BLaER1 (cell line): Measurements from ENCODE around the gene CER1.

ENCODE experiments used
- H3K27ac ChIP-seq: shearing (Covaris generic); formaldehyde crosslinking; 2 replicates; pipeline ENCODE4 v1.8.1; 2022
- H3K27me3 ChIP-seq: shearing (Covaris generic); formaldehyde crosslinking; 2 replicates; pipeline ENCODE4 v1.8.1; 2022
- H3K36me3 ChIP-seq: shearing (Covaris generic); formaldehyde crosslinking; 2 replicates; pipeline ENCODE4 v1.8.1; 2022
- H3K4me1 ChIP-seq: shearing (Covaris generic); formaldehyde crosslinking; 2 replicates; pipeline ENCODE4 v1.8.1; 2022
- H3K4me2 ChIP-seq: shearing (Covaris generic); formaldehyde crosslinking; 2 replicates; pipeline ENCODE4 v1.8.1; 2022
- H3K4me3 ChIP-seq: shearing (Covaris generic); formaldehyde crosslinking; 2 replicates; pipeline ENCODE4 v1.8.1; 2022
- H3K9ac ChIP-seq: shearing (Covaris generic); formaldehyde crosslinking; 2 replicates; pipeline ENCODE4 v1.8.1; 2022
- H3K9me3 ChIP-seq: shearing (Covaris generic); formaldehyde crosslinking; 2 replicates; pipeline ENCODE4 v1.8.1; 2022
- H4K20me1 ChIP-seq: shearing (Covaris generic); formaldehyde crosslinking; 2 replicates; pipeline ENCODE4 v1.8.1; 2022
- Cebpa-rat ChIP-seq: shearing (Covaris generic); IDR thresholded peaks from 2 replicates; pipeline ENCODE4 v1.8.1; 2022

Gene CER1

GRCh38 chr9:14722391-14723035 lies at the start of gene CER1:
Gene CER1, minus strand, starts transcription at chr9:14722733. Its CDS starts 61 bp downstream, at chr9:14722672.
- H3K27me3 ChIP-seq, result no peaks in the 10 kb centered on the region
- no peaks in the 10 kb centered on the region for H3K4me1 ChIP-seq
- H3K9ac ChIP-seq, result no peak within 1 kb of the TSS
- no peaks in the 10 kb centered on the region for H3K9me3 ChIP-seq
- no peak for TF ChIP-seq Cebpa-rat
- H3K27ac ChIP-seq, result no peak within 1 kb of the TSS
- no peaks in the 10 kb centered on the region for H4K20me1 ChIP-seq
- H3K4me3 ChIP-seq, result no peak within 1 kb of the TSS
- no peak within 1 kb of the TSS for H3K4me2 ChIP-seq
- H3K36me3 ChIP-seq, result no peaks in the 10 kb centered on the region

- H3K9me3 ChIP-seq, result no peaks in the 10 kb centered on the region
- no peaks in the 10 kb centered on the region for H3K4me1 ChIP-seq
- no peak overlapping the region for H3K9ac ChIP-seq
- no peaks in the 10 kb centered on the region for H3K36me3 ChIP-seq
- H3K27me3 ChIP-seq, result no peaks in the 10 kb centered on the region
- no peak for TF ChIP-seq Cebpa-rat
- no peak overlapping the region for H3K4me3 ChIP-seq
- H4K20me1 ChIP-seq, result no peaks in the 10 kb centered on the region
- H3K27ac ChIP-seq, result no peak overlapping the region
- no peak overlapping the region for H3K4me2 ChIP-seq
These were observed 48.1 kb upstream of the CER1 start for GRCh38 chr9:14770592-14770991.

GRCh38 chr9:14769230-14769571 lies 46.7 kb upstream of the CER1 start:
- H3K9ac ChIP-seq, result no peak overlapping the region
- no peaks in the 10 kb centered on the region for H3K9me3 ChIP-seq
- H3K4me3 ChIP-seq, result no peak overlapping the region
- H3K4me2 ChIP-seq, result no peak overlapping the region
- H4K20me1 ChIP-seq, result no peaks in the 10 kb centered on the region
- H3K27me3 ChIP-seq, result no peaks in the 10 kb centered on the region
- H3K4me1 ChIP-seq, result no peaks in the 10 kb centered on the region
- TF ChIP-seq Cebpa-rat, result no peak
- no peak overlapping the region for H3K27ac ChIP-seq
- no peaks in the 10 kb centered on the region for H3K36me3 ChIP-seq

- Histone ChIP-seq H3K4me3 (no peak overlapping the region), H4K20me1 (no peaks in the 10 kb centered on the region), H3K9ac (no peak overlapping the region), H3K27me3 (no peaks in the 10 kb centered on the region), H3K4me2 (no peak overlapping the region), H3K36me3 (no peaks in the 10 kb centered on the region), H3K27ac (no peak overlapping the region), H3K9me3 (no peaks in the 10 kb centered on the region), H3K4me1 (no peaks in the 10 kb centered on the region)
- no peak for TF ChIP-seq Cebpa-rat
These were observed 46.1 kb upstream of the CER1 start for GRCh38 chr9:14768405-14769229.

GRCh38 chr9:14766299-14766698 lies 43.8 kb upstream of the CER1 start:
- H3K4me1 ChIP-seq, result no peaks in the 10 kb centered on the region
- H3K4me3 ChIP-seq, result no peak overlapping the region
- no peaks in the 10 kb centered on the region for H4K20me1 ChIP-seq
- no peaks in the 10 kb centered on the region for H3K9me3 ChIP-seq
- H3K27me3 ChIP-seq, result no peaks in the 10 kb centered on the region
- H3K9ac ChIP-seq, result no peak overlapping the region
- TF ChIP-seq Cebpa-rat, result no peak
- H3K27ac ChIP-seq, result no peak overlapping the region
- no peak overlapping the region for H3K4me2 ChIP-seq
- H3K36me3 ChIP-seq, result no peaks in the 10 kb centered on the region

GRCh38 chr9:14761584-14761983 lies 39.1 kb upstream of the CER1 start:
- H3K4me2 ChIP-seq, result no peak overlapping the region
- TF ChIP-seq Cebpa-rat, result no peak
- H3K4me1 ChIP-seq, result no peaks in the 10 kb centered on the region
- no peak overlapping the region for H3K27ac ChIP-seq
- H3K4me3 ChIP-seq, result no peak overlapping the region
- no peaks in the 10 kb centered on the region for H3K27me3 ChIP-seq
- H3K9me3 ChIP-seq, result no peaks in the 10 kb centered on the region
- H3K36me3 ChIP-seq, result no peaks in the 10 kb centered on the region
- H3K9ac ChIP-seq, result no peak overlapping the region
- H4K20me1 ChIP-seq, result no peaks in the 10 kb centered on the region

- Histone ChIP-seq H4K20me1 (no peaks in the 10 kb centered on the region), H3K27ac (no peak overlapping the region), H3K27me3 (no peaks in the 10 kb centered on the region), H3K4me1 (no peaks in the 10 kb centered on the region), H3K36me3 (no peaks in the 10 kb centered on the region), H3K4me3 (no peak overlapping the region), H3K4me2 (no peak overlapping the region), H3K9ac (no peak overlapping the region), H3K9me3 (no peaks in the 10 kb centered on the region)
- TF ChIP-seq Cebpa-rat, result no peak
These were observed 37.5 kb upstream of the CER1 start for GRCh38 chr9:14760060-14760459.

GRCh38 chr9:14756291-14756690 lies 33.8 kb upstream of the CER1 start:
- Histone ChIP-seq H3K4me1 (peaks cover 1% of the 10 kb centered on the region), H3K4me2 (no peak overlapping the region), H3K27ac (no peak overlapping the region), H3K36me3 (no peaks in the 10 kb centered on the region), H3K9me3 (no peaks in the 10 kb centered on the region), H3K4me3 (no peak overlapping the region), H3K27me3 (no peaks in the 10 kb centered on the region), H3K9ac (no peak overlapping the region), H4K20me1 (no peaks in the 10 kb centered on the region)
- TF ChIP-seq Cebpa-rat, result no peak

- no peaks in the 10 kb centered on the region for H3K27me3 ChIP-seq
- H3K4me2 ChIP-seq, result no peak overlapping the region
These were observed 30.3 kb upstream of the CER1 start for GRCh38 chr9:14752871-14753270.

GRCh38 chr9:14752271-14752670 lies 29.7 kb upstream of the CER1 start:
- Histone ChIP-seq H3K27ac (no peak overlapping the region), H3K27me3 (no peaks in the 10 kb centered on the region), H3K9me3 (no peaks in the 10 kb centered on the region), H4K20me1 (no peaks in the 10 kb centered on the region), H3K4me3 (no peak overlapping the region), H3K4me1 (peaks cover 25% of the 10 kb centered on the region), H3K4me2 (no peak overlapping the region), H3K9ac (no peak overlapping the region), H3K36me3 (no peaks in the 10 kb centered on the region)
- no peak for TF ChIP-seq Cebpa-rat

More at GRCh38 chr9:14752871-14753270, 30.3 kb upstream of the CER1 start:
- TF ChIP-seq Cebpa-rat, result no peak
- Histone ChIP-seq H3K9me3 (no peaks in the 10 kb centered on the region), H3K27ac (no peak overlapping the region), H3K36me3 (no peaks in the 10 kb centered on the region), H4K20me1 (no peaks in the 10 kb centered on the region), H3K4me3 (no peak overlapping the region), H3K9ac (no peak overlapping the region), H3K4me1 (peaks cover 25% of the 10 kb centered on the region)
